B cell (primary cell): ENCODE measurements around the gene THSD7A. TPM values are rescaled to one million over a fixed set of nuclear protein-coding genes. Genes with fewer than 3 reads are reported as not detected.

Source experiments
- ATAC-seq: fragments of 200-7000 bp; cut with Tn5 transposase; one replicate; pipeline ENCODE4 v1.10.0; 2021; ENCODE audit warnings: low read depth, mild to moderate bottlenecking, moderate number of reproducible peaks, moderate library complexity
- CTCF ChIA-PET: fragments of 350-600 bp; sonication (Branson Sonifier 250); formaldehyde crosslinking; loops from one replicate; lab custom pipeline; 2021; ENCODE audit warnings: antibody characterized with exemption, inconsistent platforms; lab: Charles Lee
- POLR2A ChIA-PET: fragments of 350-600 bp; sonication (Branson Sonifier 250); formaldehyde crosslinking; loops from one replicate; lab custom pipeline; 2021; ENCODE audit warnings: antibody characterized with exemption; lab: Charles Lee
- DNase-seq: peaks from one replicate; pipeline ENCODE4 v3.0.0; 2013
- H2AFZ ChIP-seq: 2 replicates; pipeline ENCODE4 v1.6.1; 2012; ENCODE audit warnings: mild to moderate bottlenecking, low read depth, low read length; ENCODE audit not compliant: insufficient read depth, poor library complexity, severe bottlenecking
- H3K27ac ChIP-seq, 2 donors: 1 replicate in 1 of 2; 2 replicates in 1 of 2; pipeline ENCODE4 v1.5.1; 2012 to 2013; ENCODE audit warnings: low read length in 2 of 2, mild to moderate bottlenecking in 2 of 2, moderate library complexity in 1 of 2
- H3K27me3 ChIP-seq, 4 experiments: fragments of 200-600 bp in 1 of 4; sonication (generic) in 1 of 4; replicated peaks in 1 of 4; 1 replicate in 2 of 4; 2 replicates in 2 of 4; pipeline versions ENCODE4 v1.6.1 to v1.7.0; 2013 to 2016; ENCODE audit warnings: low read length in 3 of 4, mild to moderate bottlenecking in 2 of 4, mixed read lengths in 1 of 4, moderate library complexity in 1 of 4; ENCODE audit not compliant: insufficient read depth in 4 of 4, control insufficient read depth in 3 of 4; ENCODE audit errors: control extremely low read depth in 1 of 4
- H3K36me3 ChIP-seq, 2 experiments: replicated peaks in 1 of 2; 1 replicate in 1 of 2; 2 replicates in 1 of 2; pipeline versions ENCODE4 v1.6.1 to v1.7.1; 2013; ENCODE audit warnings: low read length in 1 of 2; ENCODE audit not compliant: insufficient read depth in 2 of 2, control insufficient read depth in 1 of 2; ENCODE audit errors: control extremely low read depth in 1 of 2, extremely low read depth in 1 of 2
- H3K4me1 ChIP-seq, 2 donors: fragments of 200-600 bp in 1 of 2; sonication (generic) in 1 of 2; 1 replicate in 1 of 2; 2 replicates in 1 of 2; pipeline versions ENCODE4 v1.5.1 to v1.6.1; 2013 to 2017; ENCODE audit warnings: low read length in 2 of 2; ENCODE audit not compliant: control insufficient read depth in 2 of 2, insufficient read depth in 2 of 2
- H3K4me2 ChIP-seq: replicated peaks from 2 replicates; pipeline ENCODE3; 2012; ENCODE audit warnings: mild to moderate bottlenecking, low read depth, low read length; ENCODE audit not compliant: poor library complexity, severe bottlenecking
- H3K4me3 ChIP-seq, 5 experiments: fragments of 200-600 bp in 1 of 5; sonication (generic) in 1 of 5; 1 replicate in 3 of 5; 2 replicates in 2 of 5; pipeline versions ENCODE4 v1.5.1 to v1.7.0; 2011 to 2016; ENCODE audit warnings: low read length in 4 of 5, mild to moderate bottlenecking in 4 of 5, low read depth in 2 of 5, control low read depth in 1 of 5, moderate library complexity in 1 of 5; ENCODE audit not compliant: insufficient read depth in 1 of 5; ENCODE audit errors: control extremely low read depth in 1 of 5, extremely low read depth in 1 of 5
- H3K79me2 ChIP-seq: fragments of 200-600 bp; sonication (generic); one replicate; pipeline ENCODE4 v1.6.0; 2016; ENCODE audit warnings: low read length; ENCODE audit not compliant: control insufficient read depth, insufficient read depth
- H3K9ac ChIP-seq: fragments of 200-600 bp; sonication (generic); 2 replicates; pipeline ENCODE4 v1.6.1; 2017; ENCODE audit warnings: mild to moderate bottlenecking, low read length, moderate library complexity
- H3K9me3 ChIP-seq, 3 donors: one replicate each; pipeline versions ENCODE4 v1.6.1 to v1.7.1; 2013; ENCODE audit warnings: low read length in 2 of 3; ENCODE audit not compliant: control insufficient read depth in 2 of 3, insufficient read depth in 1 of 3; ENCODE audit errors: control extremely low read depth in 1 of 3
- H4K20me1 ChIP-seq: 2 replicates; pipeline ENCODE4 v1.6.0; 2012; ENCODE audit warnings: mild to moderate bottlenecking, low read length; ENCODE audit not compliant: insufficient read depth, control insufficient read depth, poor library complexity, severe bottlenecking
- H3K27ac Mint-ChIP-seq: one replicate; pipeline ENCODE4 v1.8.0; 2021; ENCODE audit warnings: mixed read lengths
- H3K27me3 Mint-ChIP-seq: one replicate; pipeline ENCODE4 v1.8.0; 2021; ENCODE audit warnings: mixed read lengths
- H3K4me1 Mint-ChIP-seq: one replicate; pipeline ENCODE4 v1.8.0; 2021; ENCODE audit warnings: mixed read lengths
- H3K4me3 Mint-ChIP-seq: one replicate; pipeline ENCODE4 v1.8.0; 2021; ENCODE audit warnings: mixed read lengths
- H3K9me3 Mint-ChIP-seq: one replicate; pipeline ENCODE4 v1.8.0; 2022; ENCODE audit warnings: mixed read lengths; ENCODE audit not compliant: insufficient read depth
- CTCF ChIP-seq: fragments of 200-600 bp; IDR thresholded peaks from one replicate; pipeline ENCODE4 v1.8.0; 2022; ENCODE audit warnings: antibody characterized with exemption, mild to moderate bottlenecking
- EZH2 ChIP-seq: IDR thresholded peaks from 2 replicates; pipeline ENCODE4 v1.6.1; 2012; ENCODE audit warnings: borderline replicate concordance, low read depth, mild to moderate bottlenecking, moderate library complexity, low read length; ENCODE audit not compliant: insufficient read depth, poor library complexity, severe bottlenecking
- WGBS: methylation state at CpG from one replicate; pipeline ENCODE4 v1.1.5; 2013; ENCODE audit warnings: missing lambda C conversion rate; ENCODE audit not compliant: insufficient coverage; 5-methylcytosine and 5-hydroxymethylcytosine counted together
- intact Hi-C: fragments of 100-400 bp; cut with micrococcal nuclease; formaldehyde crosslinking; loops from one replicate; pipeline ENCODE4 v1.10.0; 2022
- polyA plus RNA-seq: library from polyadenylated mRNA; depleted of rRNA; stranded (reverse); fragments of >200 nt; gene quantifications from 2 replicates; pipeline ENCODE4 v1.2.3, GENCODE V29; 2012
- total RNA-seq, 2 donors: library from RNA; stranded (reverse); fragments of 120-200 nt in 1 of 2; gene quantifications; 1 replicate in 1 of 2; 2 replicates in 1 of 2; pipeline versions ENCODE4 v1.2.3 to v1.2.4, GENCODE V29; 2013 to 2022

The THSD7A gene
- total and polyA plus RNA-seq, 2 donors (not counting 1 experiment from before 2014, with no cell fraction given) = not detected

GRCh38 chr7:11330208-11330607 is 501.8 kb downstream of the THSD7A start:
- intact Hi-C loops = no loop called here
- Histone ChIP-seq H3K9me3 (no peaks in the 10 kb centered on the region), H3K9ac (no peak overlapping the region), H3K4me2 (no peak overlapping the region), H2AFZ (no peak overlapping the region), H3K36me3 (no peaks in the 10 kb centered on the region), H3K79me2 (no peaks in the 10 kb centered on the region), H4K20me1 (no peaks in the 10 kb centered on the region), H3K4me3 (no peak overlapping the region), H3K4me1 (no peaks in the 10 kb centered on the region), H3K27ac (no peak overlapping the region), H3K27me3 (no peaks in the 10 kb centered on the region)
- WGBS = 88% methylated on average over 1 of the region's 3 CpGs
- Mint-ChIP-seq H3K27me3 (no peaks in the 10 kb centered on the region), H3K4me3 (no peak overlapping the region), H3K27ac (no peak overlapping the region), H3K9me3 (no peaks in the 10 kb centered on the region), H3K4me1 (peaks cover 1% of the 10 kb centered on the region)
- TF ChIP-seq CTCF (no peak), EZH2 (no peak)
- ChIA-PET POLR2A (no interaction called here), CTCF (no interaction called here)
- no peak for ATAC-seq
- DNase-seq = no peak

GRCh38 chr7:11329626-11330025 is 502.4 kb downstream of the THSD7A start:
- no peak overlapping the region for H3K4me2 ChIP-seq
- no peak for ATAC-seq
- H3K36me3 ChIP-seq = no peaks in the 10 kb centered on the region
- no peak overlapping the region for H2AFZ ChIP-seq
- H3K27me3 ChIP-seq = no peaks in the 10 kb centered on the region
- H4K20me1 ChIP-seq = no peaks in the 10 kb centered on the region
- no peaks in the 10 kb centered on the region for H3K4me1 ChIP-seq
- H3K9ac ChIP-seq = no peak overlapping the region
- Mint-ChIP-seq H3K9me3 (no peaks in the 10 kb centered on the region), H3K27me3 (no peaks in the 10 kb centered on the region), H3K4me1 (peaks cover 1% of the 10 kb centered on the region), H3K27ac (no peak overlapping the region), H3K4me3 (no peak overlapping the region)
- no peaks in the 10 kb centered on the region for H3K9me3 ChIP-seq
- H3K27ac ChIP-seq = no peak overlapping the region
- intact Hi-C loops = no loop called here
- H3K79me2 ChIP-seq = no peaks in the 10 kb centered on the region
- no peak for DNase-seq
- WGBS = 100% methylated on average over 1 of the region's 3 CpGs
- CTCF ChIA-PET = interaction anchor here (1.5 kb wide), 1 partner anchor 14 kb away, joined by 4 read pairs; no protein-coding TSS in a partner anchor
- POLR2A ChIA-PET = no interaction called here
- no peak overlapping the region for H3K4me3 ChIP-seq
- TF ChIP-seq EZH2 (no peak), CTCF (no peak)
